Upper lobe of right lung (tissue), 1 donor: ENCODE data around the gene YWHAB. TPM values are rescaled to one million over a fixed set of nuclear protein-coding genes. Genes with fewer than 3 reads are reported as not detected.

Source experiments
- ATAC-seq: fragments of 200-7000 bp; cut with Tn5 transposase; one replicate; pipeline ENCODE4 v1.9.1; 2020; ENCODE audit warnings: mild to moderate bottlenecking, moderate library complexity
- DNase-seq: peaks from one replicate; pipeline ENCODE4 v3.0.0-alpha.2; 2020
- H3K27ac ChIP-seq: fragments of 200-600 bp; one replicate; pipeline ENCODE4 v1.8.0; 2022
- H3K27me3 ChIP-seq: fragments of 200-600 bp; one replicate; pipeline ENCODE4 v1.8.0; 2022; ENCODE audit warnings: mild to moderate bottlenecking
- H3K36me3 ChIP-seq: fragments of 200-600 bp; one replicate; pipeline ENCODE4 v1.8.0; 2022
- H3K4me1 ChIP-seq: fragments of 200-600 bp; one replicate; pipeline ENCODE4 v1.8.0; 2022
- H3K4me3 ChIP-seq: fragments of 200-600 bp; one replicate; pipeline ENCODE4 v1.8.0; 2022; ENCODE audit warnings: mild to moderate bottlenecking
- H3K9me3 ChIP-seq: fragments of 200-600 bp; one replicate; pipeline ENCODE4 v1.8.0; 2022
- CTCF ChIP-seq: fragments of 200-600 bp; IDR thresholded peaks from one replicate; pipeline ENCODE4 v1.8.0; 2022; ENCODE audit warnings: antibody characterized with exemption
- intact Hi-C: fragments of 100-400 bp; cut with DNase I; formaldehyde crosslinking; loops from one replicate; pipeline ENCODE4 v1.11.0; 2022
- total RNA-seq: library from RNA; stranded (reverse); fragmentation: NEBNext Ultra II Directional; extraction: Animal tissue kit (Norgen Biotek cat#: 25700); gene quantifications from one replicate; pipeline ENCODE4 v1.2.1, GENCODE V29; 2021
- donor health status: DM: no; HTN: yes; CAD: no; lungs with severe emphysema.

YWHAB gene
- total RNA-seq, 1 donor from 2014 or later, result 185 TPM

GRCh38 chr20:44840826-44841225 lies 44.7 kb upstream of the YWHAB start:
- Histone ChIP-seq H3K27ac (no peak overlapping the region), H3K4me1 (no peaks in the 10 kb centered on the region), H3K36me3 (no peaks in the 10 kb centered on the region), H3K9me3 (no peaks in the 10 kb centered on the region), H3K4me3 (no peak overlapping the region), H3K27me3 (peaks cover 33% of the 10 kb centered on the region)
- ATAC-seq (no peak), DNase-seq (no peak)
- no peak for TF ChIP-seq CTCF
- intact Hi-C loops, result no loop called here

GRCh38 chr20:44841955-44842354 lies 43.5 kb upstream of the YWHAB start:
- H3K4me1 ChIP-seq, result no peaks in the 10 kb centered on the region
- H3K27me3 ChIP-seq, result peaks cover 33% of the 10 kb centered on the region
- ATAC-seq (no peak), DNase-seq (no peak)
- no peaks in the 10 kb centered on the region for H3K36me3 ChIP-seq
- no peak overlapping the region for H3K27ac ChIP-seq
- intact Hi-C loops, result no loop called here
- H3K9me3 ChIP-seq, result no peaks in the 10 kb centered on the region
- TF ChIP-seq CTCF, result no peak
- no peak overlapping the region for H3K4me3 ChIP-seq

- H3K9me3 ChIP-seq, result no peaks in the 10 kb centered on the region
- no peak overlapping the region for H3K4me3 ChIP-seq
- H3K27ac ChIP-seq, result no peak overlapping the region
- ATAC-seq (no peak), DNase-seq (no peak)
- H3K27me3 ChIP-seq, result peaks cover 28% of the 10 kb centered on the region
- intact Hi-C loops, result no loop called here
- H3K36me3 ChIP-seq, result no peaks in the 10 kb centered on the region
- TF ChIP-seq CTCF, result no peak
- H3K4me1 ChIP-seq, result no peaks in the 10 kb centered on the region
Observed at GRCh38 chr20:44843876-44844275, 41.6 kb upstream of the YWHAB start.

GRCh38 chr20:44848254-44849015 lies 37.1 kb upstream of the YWHAB start:
- no peak for DNase-seq
- H3K27ac ChIP-seq, result no peak overlapping the region
- no peak for ATAC-seq
- H3K27me3 ChIP-seq, result peaks cover 15% of the 10 kb centered on the region
- H3K36me3 ChIP-seq, result no peaks in the 10 kb centered on the region
- no peaks in the 10 kb centered on the region for H3K9me3 ChIP-seq
- no peaks in the 10 kb centered on the region for H3K4me1 ChIP-seq
- intact Hi-C loops, result no loop called here
- TF ChIP-seq CTCF, result no peak
- no peak overlapping the region for H3K4me3 ChIP-seq

- ATAC-seq, result no peak
- intact Hi-C loops, result no loop called here
- no peaks in the 10 kb centered on the region for H3K36me3 ChIP-seq
Observed at GRCh38 chr20:44849703-44850102, 35.8 kb upstream of the YWHAB start.

More at GRCh38 chr20:44849703-44850102, 35.8 kb upstream of the YWHAB start:
- Histone ChIP-seq H3K27ac (no peak overlapping the region), H3K4me1 (no peaks in the 10 kb centered on the region), H3K27me3 (peaks cover 2% of the 10 kb centered on the region), H3K9me3 (no peaks in the 10 kb centered on the region), H3K4me3 (no peak overlapping the region)
- TF ChIP-seq CTCF, result no peak
- DNase-seq, result no peak
